Rectal smooth muscle tissue (tissue), 1 donor: ENCODE data around the gene WSCD1.

ENCODE experiments used
- H3K27ac ChIP-seq: one replicate; pipeline ENCODE4 v1.7.0; 2013; ENCODE audit warnings: low read depth, low read length, inconsistent platforms
- H3K27me3 ChIP-seq: one replicate; pipeline ENCODE4 v1.7.0; 2013; ENCODE audit warnings: low read length; ENCODE audit not compliant: control insufficient read depth, insufficient read depth
- H3K36me3 ChIP-seq: one replicate; pipeline ENCODE4 v1.7.0; 2013; ENCODE audit warnings: low read length; ENCODE audit not compliant: control insufficient read depth, insufficient read depth
- H3K4me1 ChIP-seq: one replicate; pipeline ENCODE4 v1.7.0; 2013; ENCODE audit warnings: low read length; ENCODE audit not compliant: control insufficient read depth, insufficient read depth
- H3K4me3 ChIP-seq: one replicate; pipeline ENCODE4 v1.7.0; 2013; ENCODE audit warnings: low read length
- H3K9ac ChIP-seq: one replicate; pipeline ENCODE4 v1.7.0; 2013; ENCODE audit warnings: low read length

Gene WSCD1

DNA sequence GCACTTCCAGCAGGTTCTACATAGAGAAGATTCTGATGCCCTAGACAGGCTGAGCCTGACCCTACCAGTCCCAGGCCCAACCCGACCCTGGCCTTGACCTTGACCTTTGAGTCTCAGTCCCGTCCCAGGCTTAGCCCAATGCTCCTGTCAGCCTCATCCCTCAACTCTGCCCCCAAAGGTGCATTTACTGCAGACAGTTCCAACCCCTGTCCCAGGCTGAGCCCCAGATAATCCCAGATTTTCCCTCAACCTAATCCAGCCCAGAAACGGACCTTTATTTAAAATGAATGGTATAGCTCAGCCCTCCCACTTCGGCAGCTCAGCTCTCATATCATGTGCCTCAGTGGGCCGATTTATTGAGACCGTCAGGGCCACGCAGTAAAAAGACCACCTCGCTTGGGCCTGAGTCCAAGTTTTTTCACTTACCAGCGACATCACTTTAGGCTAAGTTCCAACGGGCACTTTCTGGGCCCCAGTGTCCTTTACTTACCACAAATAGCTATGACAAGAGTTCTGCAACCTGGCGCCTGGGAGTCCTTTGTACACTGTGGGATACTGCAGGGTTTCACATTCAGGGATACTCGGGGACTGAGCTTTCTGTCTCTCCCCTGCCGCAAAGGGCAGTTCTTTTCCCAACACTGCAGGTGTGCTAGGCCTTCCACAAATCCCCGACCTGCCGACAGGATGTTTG lies 89.5 kb downstream of the WSCD1 start:
- Histone ChIP-seq H3K36me3 (no peaks in the 10 kb centered on the region), H3K27ac (no peak overlapping the region), H3K4me1 (no peaks in the 10 kb centered on the region), H3K4me3 (no peak overlapping the region), H3K27me3 (no peaks in the 10 kb centered on the region), H3K9ac (no peak overlapping the region)

DNA sequence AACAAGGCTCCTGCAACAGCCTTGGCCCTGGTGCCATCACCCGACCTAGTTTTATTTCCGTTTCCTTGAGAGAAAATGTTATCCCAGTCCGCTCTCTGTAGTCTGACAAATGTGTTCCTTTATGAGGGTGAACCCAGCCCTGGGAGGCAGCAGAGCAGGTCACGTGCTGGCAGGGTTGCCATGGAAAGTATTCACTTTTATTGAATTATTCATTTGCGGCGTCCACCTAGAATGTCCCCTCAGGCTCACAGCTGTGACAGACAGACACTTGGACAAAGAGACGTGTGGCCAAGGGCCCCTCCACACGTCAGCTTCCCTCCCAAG lies 90.0 kb downstream of the WSCD1 start:
- no peak overlapping the region for H3K27ac ChIP-seq
- H3K36me3 ChIP-seq: no peaks in the 10 kb centered on the region
- H3K4me1 ChIP-seq: no peaks in the 10 kb centered on the region
- H3K4me3 ChIP-seq: no peak overlapping the region
- H3K27me3 ChIP-seq: no peaks in the 10 kb centered on the region
- H3K9ac ChIP-seq: no peak overlapping the region

DNA sequence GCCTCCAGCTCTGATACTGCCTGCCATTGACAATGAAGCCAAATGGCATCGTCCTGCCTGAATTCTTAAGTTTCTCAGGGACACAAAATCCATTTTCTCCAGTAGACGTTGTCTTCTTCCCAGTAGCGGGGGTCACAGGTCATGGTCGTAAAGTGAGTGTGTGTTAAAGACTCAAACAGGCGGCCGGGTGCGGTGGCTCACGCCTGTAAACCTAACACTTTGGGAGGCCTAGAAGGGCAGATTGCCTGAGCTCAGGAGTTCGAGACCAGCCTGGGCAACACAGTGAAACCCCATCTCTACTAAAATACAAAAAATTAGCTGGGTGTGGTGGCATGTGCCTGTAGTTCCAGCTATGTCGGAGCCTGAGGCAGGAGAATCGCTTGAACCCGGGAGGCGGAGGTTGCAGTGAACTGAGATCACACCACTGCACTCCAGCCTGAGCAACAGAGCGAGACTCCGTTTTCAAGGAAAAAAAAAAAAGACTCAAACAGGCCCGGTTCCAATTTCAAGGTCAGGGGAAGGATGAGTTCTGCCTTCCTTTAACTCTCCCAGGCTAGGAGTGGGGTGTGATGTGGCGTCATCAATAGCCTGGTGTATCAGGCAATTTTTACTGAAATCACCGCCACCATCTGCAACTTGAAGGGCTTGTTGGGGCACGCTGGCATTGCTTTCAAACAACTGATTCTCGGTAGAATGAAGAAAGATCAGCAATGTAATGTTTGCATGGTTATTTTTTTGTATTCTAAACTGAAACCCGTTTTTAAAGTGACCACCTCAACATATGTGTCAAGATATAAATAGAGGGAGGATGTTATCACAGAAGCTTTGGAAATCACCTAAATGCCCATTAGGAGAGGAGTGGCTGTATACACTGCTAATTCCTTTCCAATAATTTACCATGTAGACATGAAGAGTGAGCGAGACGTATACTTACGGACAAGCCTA lies 91.0 kb downstream of the WSCD1 start:
- Histone ChIP-seq H3K27me3 (no peaks in the 10 kb centered on the region), H3K4me3 (no peak overlapping the region), H3K36me3 (no peaks in the 10 kb centered on the region)

DNA sequence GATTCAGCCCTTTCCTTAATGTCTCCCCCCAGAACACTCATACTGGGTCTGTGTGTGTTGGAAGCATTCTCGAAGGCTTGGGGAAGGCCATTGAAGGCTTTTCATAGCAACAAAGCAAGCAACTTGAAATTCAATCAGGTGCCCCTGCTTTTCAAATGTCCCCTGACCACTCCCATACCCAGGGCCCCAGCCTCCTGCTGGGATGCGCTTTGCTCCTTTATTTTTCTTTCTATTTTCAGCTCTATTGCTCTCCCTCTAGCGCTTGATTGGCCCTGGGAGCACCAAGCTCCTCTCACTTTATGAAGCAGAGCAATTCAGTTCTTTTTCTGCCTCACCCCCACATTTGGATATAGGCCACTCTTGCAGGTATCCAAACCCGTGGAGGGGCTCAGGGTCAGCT lies 92.0 kb downstream of the WSCD1 start:
- H3K9ac ChIP-seq: no peak overlapping the region
- no peaks in the 10 kb centered on the region for H3K36me3 ChIP-seq
- no peaks in the 10 kb centered on the region for H3K27me3 ChIP-seq
- H3K27ac ChIP-seq: no peak overlapping the region
- no peaks in the 10 kb centered on the region for H3K4me1 ChIP-seq
- no peak overlapping the region for H3K4me3 ChIP-seq

More for the DNA sequence above, 91.0 kb downstream of the WSCD1 start:
- Histone ChIP-seq H3K4me1 (no peaks in the 10 kb centered on the region), H3K9ac (no peak overlapping the region), H3K27ac (no peak overlapping the region)

DNA sequence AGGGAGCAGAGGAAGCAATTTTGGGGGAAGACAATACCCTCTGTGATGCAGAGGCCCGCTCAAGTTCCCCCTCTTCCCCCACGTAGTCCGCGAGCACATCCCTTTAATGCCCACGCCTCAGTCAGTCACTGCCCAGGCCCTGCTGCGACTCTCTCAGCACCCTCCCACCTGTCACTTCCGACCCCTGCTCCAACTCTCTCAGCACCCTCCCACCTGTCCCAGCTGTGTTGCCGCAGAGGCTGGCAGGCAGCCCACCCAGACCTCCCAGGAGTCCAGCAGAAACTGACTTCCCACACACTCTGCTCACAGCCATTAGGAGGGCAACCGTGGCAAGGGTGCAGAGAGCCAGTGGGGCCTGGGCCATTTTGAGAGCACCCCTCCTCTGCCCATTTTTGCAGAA lies 92.7 kb downstream of the WSCD1 start:
- H3K4me3 ChIP-seq: no peak overlapping the region
- H3K36me3 ChIP-seq: no peaks in the 10 kb centered on the region
- no peaks in the 10 kb centered on the region for H3K27me3 ChIP-seq
- no peak overlapping the region for H3K27ac ChIP-seq
- H3K9ac ChIP-seq: no peak overlapping the region
- H3K4me1 ChIP-seq: no peaks in the 10 kb centered on the region

DNA sequence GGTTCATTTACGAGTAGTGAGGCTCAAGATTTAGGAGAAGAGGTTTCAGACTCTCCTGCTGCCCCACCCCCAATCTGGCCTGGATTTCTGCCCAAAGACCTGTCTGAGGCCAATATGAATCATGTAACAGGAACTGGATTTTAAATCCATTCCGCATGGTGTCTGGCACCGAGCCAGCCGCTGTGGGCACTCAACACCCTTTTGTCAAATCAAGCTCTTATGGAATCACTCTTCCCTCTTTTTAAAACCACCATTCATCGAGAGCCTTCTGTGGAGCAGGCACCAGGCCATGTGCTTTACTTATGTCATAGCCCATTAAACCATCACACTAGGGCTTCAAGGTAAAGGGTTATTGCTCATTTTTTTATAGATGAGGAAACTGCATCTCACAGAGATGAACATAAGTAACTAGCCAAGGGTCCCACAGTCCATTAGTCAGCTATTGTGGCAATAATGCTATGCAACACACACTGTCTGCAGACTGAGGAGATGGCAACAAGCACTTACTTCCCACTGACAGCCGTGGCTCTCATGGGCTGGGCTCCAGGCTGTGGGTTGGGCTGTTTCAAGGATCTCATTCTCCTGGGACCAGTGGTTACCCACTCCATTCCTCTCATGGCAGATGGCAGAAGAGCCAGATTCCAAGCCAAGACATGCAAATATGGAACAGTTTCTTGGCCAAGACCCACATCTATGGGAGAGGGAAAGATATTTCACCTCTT lies 93.6 kb downstream of the WSCD1 start:
- no peak overlapping the region for H3K9ac ChIP-seq
- no peak overlapping the region for H3K4me3 ChIP-seq
- no peak overlapping the region for H3K27ac ChIP-seq
- no peaks in the 10 kb centered on the region for H3K27me3 ChIP-seq
- no peaks in the 10 kb centered on the region for H3K4me1 ChIP-seq
- no peaks in the 10 kb centered on the region for H3K36me3 ChIP-seq

DNA sequence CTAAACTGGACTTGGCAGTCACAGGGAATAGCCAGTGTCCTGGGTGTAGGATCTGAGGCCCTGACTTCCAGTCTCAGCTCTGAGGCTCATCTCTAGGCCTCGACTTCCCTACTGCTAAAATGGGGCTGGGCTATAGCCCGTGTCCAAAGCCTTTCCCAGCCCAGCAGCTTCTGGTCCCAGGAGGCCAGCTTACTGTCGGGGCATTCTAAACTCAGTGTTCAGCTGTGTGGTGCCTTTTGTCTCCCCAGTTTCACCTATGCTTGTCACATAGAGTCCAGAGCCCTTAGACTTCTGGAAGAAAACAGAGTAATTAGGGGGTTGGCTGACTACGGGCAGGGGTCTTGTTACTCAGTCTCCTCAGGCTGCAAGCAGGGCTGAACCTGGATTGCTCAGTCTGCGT lies 94.8 kb downstream of the WSCD1 start:
- Histone ChIP-seq H3K4me1 (no peaks in the 10 kb centered on the region), H3K36me3 (no peaks in the 10 kb centered on the region), H3K9ac (no peak overlapping the region), H3K4me3 (no peak overlapping the region), H3K27ac (no peak overlapping the region), H3K27me3 (no peaks in the 10 kb centered on the region)

DNA sequence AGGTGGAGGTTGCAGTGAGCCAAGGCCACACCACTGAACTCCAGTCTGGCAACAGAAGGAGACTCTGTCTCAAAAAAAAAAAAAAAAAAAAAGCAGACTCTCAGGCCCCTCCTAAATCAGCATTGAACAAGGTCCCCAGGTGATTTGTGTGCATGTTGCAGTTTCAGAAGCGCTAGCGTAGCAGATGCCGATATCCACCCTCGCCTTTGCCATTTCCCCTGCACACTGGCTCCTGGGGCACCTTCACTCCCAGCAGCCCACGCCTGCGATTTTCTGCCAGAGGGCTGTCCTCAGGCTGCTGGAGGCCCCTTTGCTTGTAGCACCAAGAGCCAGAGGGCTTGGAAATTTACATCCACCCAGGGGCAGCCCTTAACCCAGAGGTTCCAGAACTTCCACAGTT lies 95.6 kb downstream of the WSCD1 start:
- Histone ChIP-seq H3K9ac (no peak overlapping the region), H3K27me3 (no peaks in the 10 kb centered on the region), H3K27ac (no peak overlapping the region), H3K4me1 (no peaks in the 10 kb centered on the region), H3K4me3 (no peak overlapping the region), H3K36me3 (no peaks in the 10 kb centered on the region)

DNA sequence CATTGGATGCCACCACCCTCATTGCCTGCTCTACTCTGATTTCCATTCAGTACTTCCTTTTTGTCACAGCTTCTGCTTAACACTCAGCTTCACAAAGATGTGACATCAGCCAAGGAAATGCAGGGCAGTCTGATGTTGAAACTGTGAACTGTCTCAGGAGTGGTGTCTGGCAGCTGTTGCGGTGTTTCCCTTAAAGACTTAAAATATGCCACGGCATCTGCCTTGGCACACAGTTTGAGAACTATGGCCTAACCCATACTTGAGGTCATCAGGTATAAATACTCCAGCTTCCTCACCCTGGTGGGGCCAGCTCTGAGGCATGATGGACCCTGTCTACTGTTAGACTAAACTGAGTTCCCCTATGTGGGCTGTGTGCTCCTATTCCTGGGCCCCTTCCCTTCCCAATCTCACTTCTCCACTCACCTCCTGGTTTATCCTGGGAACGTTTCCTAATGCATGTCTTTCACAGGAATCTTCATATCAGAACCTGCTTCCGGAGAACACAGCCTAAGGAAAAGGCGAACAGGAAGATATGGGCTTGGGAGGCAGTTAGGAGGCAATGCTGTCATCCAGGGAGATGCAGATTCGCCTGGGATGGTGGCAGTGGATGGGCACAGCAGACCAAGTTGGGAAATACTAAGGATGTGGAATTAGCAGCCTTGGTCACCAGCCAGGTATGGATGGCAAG lies 96.5 kb downstream of the WSCD1 start:
- Histone ChIP-seq H3K4me3 (no peak overlapping the region), H3K9ac (no peak overlapping the region), H3K27me3 (no peaks in the 10 kb centered on the region), H3K4me1 (no peaks in the 10 kb centered on the region), H3K36me3 (no peaks in the 10 kb centered on the region), H3K27ac (no peak overlapping the region)

DNA sequence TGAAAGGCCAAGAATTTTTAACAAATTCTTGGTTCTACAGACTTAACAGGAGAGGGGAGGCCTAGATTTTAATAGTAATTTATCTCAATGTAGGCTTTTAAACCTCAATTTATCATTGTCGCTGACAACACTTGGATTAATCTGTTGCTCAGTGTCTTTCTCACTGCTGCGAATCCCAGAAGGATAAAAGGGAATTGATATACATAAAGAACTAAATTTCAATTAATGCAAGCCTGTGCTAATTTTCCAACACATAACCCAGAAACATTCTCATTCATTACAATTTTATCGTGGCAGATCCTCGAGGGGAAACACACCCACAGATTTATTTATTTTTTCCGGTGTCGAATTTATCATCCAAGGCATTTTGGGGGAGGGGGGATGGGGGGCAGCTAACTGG lies 98.1 kb downstream of the WSCD1 start:
- Histone ChIP-seq H3K27me3 (no peaks in the 10 kb centered on the region), H3K4me3 (no peak overlapping the region), H3K4me1 (no peaks in the 10 kb centered on the region), H3K9ac (no peak overlapping the region), H3K27ac (no peak overlapping the region), H3K36me3 (no peaks in the 10 kb centered on the region)

DNA sequence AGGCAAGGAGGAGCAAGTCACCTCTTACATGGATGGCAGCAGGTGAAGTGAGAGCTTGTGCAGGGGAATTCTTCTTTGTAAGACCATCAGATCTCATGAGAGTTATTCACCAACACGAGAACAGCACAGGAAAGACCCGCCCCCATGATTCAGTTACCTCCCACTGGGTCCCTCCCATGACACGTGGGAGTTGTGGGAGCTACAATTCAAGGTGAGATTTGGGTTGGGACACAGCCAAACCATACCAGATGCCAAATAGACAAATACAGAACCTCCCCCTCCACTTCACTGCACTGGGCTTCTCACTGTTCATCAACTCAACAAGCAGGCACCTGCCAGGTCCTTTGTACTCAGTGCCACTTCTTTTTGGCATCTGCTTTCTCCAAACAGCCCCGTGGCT lies 100.2 kb downstream of the WSCD1 start:
- no peak overlapping the region for H3K4me3 ChIP-seq
- no peaks in the 10 kb centered on the region for H3K36me3 ChIP-seq
- no peaks in the 10 kb centered on the region for H3K4me1 ChIP-seq
- no peaks in the 10 kb centered on the region for H3K27me3 ChIP-seq
- no peak overlapping the region for H3K9ac ChIP-seq
- no peak overlapping the region for H3K27ac ChIP-seq

DNA sequence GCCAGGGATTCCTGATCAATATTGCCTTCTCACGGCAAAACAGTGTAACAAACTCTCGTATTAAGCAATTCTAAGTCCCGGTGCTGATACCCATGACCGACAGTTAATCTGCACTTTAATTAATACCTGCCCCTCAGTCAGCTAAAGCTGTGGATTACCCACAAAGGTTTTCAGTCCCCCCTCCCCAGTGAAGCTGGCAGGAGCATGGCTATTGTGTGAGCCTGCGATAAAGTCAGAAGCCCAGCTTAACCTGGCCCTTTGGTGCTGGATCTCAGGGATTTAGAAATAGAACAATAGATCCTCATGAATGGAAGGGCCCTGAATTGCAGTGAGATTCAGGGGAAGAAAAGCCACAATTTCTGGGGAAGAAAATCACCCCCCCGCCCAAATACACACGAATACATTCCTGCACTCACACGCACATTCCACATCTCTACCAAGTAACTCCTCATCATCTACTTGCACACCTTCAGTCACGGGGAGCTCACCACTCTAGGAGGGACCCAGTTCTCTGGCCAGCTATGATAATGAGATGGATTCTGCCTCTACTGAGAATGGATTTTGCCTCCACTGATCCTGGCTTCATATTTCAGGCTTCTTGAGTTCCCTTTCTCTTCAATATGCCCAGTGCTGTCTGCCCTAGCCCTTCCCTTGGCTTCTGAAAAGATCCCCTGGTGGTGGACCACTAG lies 102.6 kb downstream of the WSCD1 start:
- Histone ChIP-seq H3K36me3 (no peaks in the 10 kb centered on the region), H3K27me3 (no peaks in the 10 kb centered on the region), H3K4me3 (no peak overlapping the region), H3K9ac (no peak overlapping the region), H3K27ac (no peak overlapping the region), H3K4me1 (no peaks in the 10 kb centered on the region)
